Iris pigment epithelial cell (primary cell): ENCODE measurements around the gene ASCC3.

ENCODE experiments used
- DNase-seq: peaks from one replicate; pipeline ENCODE4 v3.0.0-alpha.2; 2011; ENCODE audit warnings: low read depth

Gene ASCC3

GRCh38 chr6:100465701-100466409 is 415.3 kb downstream of the ASCC3 start:
- DNase-seq: no peak

GRCh38 chr6:100464903-100465700 is 416.0 kb downstream of the ASCC3 start, which contains the start of gene SIM1:
TSS of gene SIM1 (minus strand) at chr6:100464921. CDS start at chr6:100463468, 1,453 bp downstream.
- peak; percentile 53 for DNase-seq

- no peak for DNase-seq
These were observed 416.8 kb downstream of the ASCC3 start for GRCh38 chr6:100464162-100464851.

- DNase-seq: no peak
These were observed 417.4 kb downstream of the ASCC3 start for GRCh38 chr6:100463630-100464161.

- no peak for DNase-seq
These were observed 418.2 kb downstream of the ASCC3 start for GRCh38 chr6:100462706-100463629.

GRCh38 chr6:100461917-100462705 is 419.0 kb downstream of the ASCC3 start:
- DNase-seq: no peak

- no peak for DNase-seq
These were observed 419.7 kb downstream of the ASCC3 start for GRCh38 chr6:100461278-100461916.

- DNase-seq: no peak
These were observed 420.4 kb downstream of the ASCC3 start for GRCh38 chr6:100460650-100461204.

- DNase-seq: no peak
These were observed 421.4 kb downstream of the ASCC3 start for GRCh38 chr6:100459592-100460184.

- DNase-seq: no peak
These were observed 422.1 kb downstream of the ASCC3 start for GRCh38 chr6:100458841-100459591.
